ENCODE results near the gene AQP2.

DNA sequence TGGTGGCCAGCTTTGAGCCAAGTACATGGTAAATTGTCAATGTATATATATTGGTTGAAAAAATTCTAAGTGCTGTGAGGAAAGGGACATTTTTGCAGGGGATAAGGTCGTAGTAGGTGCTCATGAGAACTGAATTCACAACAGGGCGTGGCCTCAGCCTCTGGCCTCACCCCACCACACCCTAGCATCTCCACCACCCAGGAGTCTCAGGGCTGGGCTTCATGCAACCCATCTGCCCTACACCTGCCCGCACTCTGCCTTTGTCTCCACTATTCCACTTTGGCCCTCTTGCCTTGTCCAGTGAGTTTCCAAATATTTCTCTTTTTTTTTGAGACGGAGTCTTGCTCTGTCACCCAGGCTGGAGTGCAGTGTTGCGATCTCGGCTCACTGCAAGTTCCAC, 22.1 kb upstream of the AQP2 start:
- no peak for TF ChIP-seq CTCF (tag by site-specific recombination; IDR thresholded peaks at IDR 0.05)
- no peak for TF ChIP-seq YY1 (tag by site-specific recombination; IDR thresholded peaks at IDR 0.05)
- TF ChIP-seq, protein P1, sequence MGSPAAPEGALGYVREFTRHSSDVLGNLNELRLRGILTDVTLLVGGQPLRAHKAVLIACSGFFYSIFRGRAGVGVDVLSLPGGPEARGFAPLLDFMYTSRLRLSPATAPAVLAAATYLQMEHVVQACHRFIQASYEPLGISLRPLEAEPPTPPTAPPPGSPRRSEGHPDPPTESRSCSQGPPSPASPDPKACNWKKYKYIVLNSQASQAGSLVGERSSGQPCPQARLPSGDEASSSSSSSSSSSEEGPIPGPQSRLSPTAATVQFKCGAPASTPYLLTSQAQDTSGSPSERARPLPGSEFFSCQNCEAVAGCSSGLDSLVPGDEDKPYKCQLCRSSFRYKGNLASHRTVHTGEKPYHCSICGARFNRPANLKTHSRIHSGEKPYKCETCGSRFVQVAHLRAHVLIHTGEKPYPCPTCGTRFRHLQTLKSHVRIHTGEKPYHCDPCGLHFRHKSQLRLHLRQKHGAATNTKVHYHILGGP (tag by site-specific recombination; IDR thresholded peaks at IDR 0.05): no peak
- no peak for TF ChIP-seq ZNF747 (tag by site-specific recombination; IDR thresholded peaks at IDR 0.05)
- TF ChIP-seq, protein P2, sequence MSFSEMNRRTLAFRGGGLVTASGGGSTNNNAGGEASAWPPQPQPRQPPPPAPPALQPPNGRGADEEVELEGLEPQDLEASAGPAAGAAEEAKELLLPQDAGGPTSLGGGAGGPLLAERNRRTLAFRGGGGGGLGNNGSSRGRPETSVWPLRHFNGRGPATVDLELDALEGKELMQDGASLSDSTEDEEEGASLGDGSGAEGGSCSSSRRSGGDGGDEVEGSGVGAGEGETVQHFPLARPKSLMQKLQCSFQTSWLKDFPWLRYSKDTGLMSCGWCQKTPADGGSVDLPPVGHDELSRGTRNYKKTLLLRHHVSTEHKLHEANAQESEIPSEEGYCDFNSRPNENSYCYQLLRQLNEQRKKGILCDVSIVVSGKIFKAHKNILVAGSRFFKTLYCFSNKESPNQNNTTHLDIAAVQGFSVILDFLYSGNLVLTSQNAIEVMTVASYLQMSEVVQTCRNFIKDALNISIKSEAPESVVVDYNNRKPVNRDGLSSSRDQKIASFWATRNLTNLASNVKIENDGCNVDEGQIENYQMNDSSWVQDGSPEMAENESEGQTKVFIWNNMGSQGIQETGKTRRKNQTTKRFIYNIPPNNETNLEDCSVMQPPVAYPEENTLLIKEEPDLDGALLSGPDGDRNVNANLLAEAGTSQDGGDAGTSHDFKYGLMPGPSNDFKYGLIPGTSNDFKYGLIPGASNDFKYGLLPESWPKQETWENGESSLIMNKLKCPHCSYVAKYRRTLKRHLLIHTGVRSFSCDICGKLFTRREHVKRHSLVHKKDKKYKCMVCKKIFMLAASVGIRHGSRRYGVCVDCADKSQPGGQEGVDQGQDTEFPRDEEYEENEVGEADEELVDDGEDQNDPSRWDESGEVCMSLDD (tag by site-specific recombination; IDR thresholded peaks at IDR 0.05): no peak
- TF ChIP-seq MEIS1 (CRISPR knock-in tag; IDR thresholded peaks at IDR 0.05; ENCODE audit: borderline replicate concordance): no peak
- no peak for TF ChIP-seq ZNF768 (tag by site-specific recombination; IDR thresholded peaks at IDR 0.05)
- TF ChIP-seq, protein P3, sequence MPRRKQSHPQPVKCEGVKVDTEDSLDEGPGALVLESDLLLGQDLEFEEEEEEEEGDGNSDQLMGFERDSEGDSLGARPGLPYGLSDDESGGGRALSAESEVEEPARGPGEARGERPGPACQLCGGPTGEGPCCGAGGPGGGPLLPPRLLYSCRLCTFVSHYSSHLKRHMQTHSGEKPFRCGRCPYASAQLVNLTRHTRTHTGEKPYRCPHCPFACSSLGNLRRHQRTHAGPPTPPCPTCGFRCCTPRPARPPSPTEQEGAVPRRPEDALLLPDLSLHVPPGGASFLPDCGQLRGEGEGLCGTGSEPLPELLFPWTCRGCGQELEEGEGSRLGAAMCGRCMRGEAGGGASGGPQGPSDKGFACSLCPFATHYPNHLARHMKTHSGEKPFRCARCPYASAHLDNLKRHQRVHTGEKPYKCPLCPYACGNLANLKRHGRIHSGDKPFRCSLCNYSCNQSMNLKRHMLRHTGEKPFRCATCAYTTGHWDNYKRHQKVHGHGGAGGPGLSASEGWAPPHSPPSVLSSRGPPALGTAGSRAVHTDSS (tag by site-specific recombination; IDR thresholded peaks at IDR 0.05): no peak
- TF ChIP-seq KLF10 (tag by site-specific recombination; IDR thresholded peaks at IDR 0.05): no peak
